Breast epithelium (tissue), 4 donors: Measurements from ENCODE around the gene NCKAP5. TPM values are rescaled to one million over a fixed set of nuclear protein-coding genes. Genes with fewer than 3 reads are reported as not detected.

ENCODE experiments used
- DNase-seq, 2 donors: peaks; one replicate each; pipeline ENCODE4 v3.0.0-alpha.2; 2019; ENCODE audit warnings: low spot score in 2 of 2
- H3K27ac ChIP-seq, 2 donors: fragments of 200-600 bp; sonication (generic) in 1 of 2; one replicate each; pipeline ENCODE4 v1.5.1; 2016 to 2019; ENCODE audit warnings: mild to moderate bottlenecking in 1 of 2
- H3K27me3 ChIP-seq, 2 donors: fragments of 200-600 bp; sonication (generic) in 1 of 2; one replicate each; pipeline versions ENCODE4 v1.5.1 to v1.6.0; 2017 to 2019; ENCODE audit warnings: control low read depth in 1 of 2, mild to moderate bottlenecking in 1 of 2
- H3K36me3 ChIP-seq: fragments of 200-600 bp; one replicate; pipeline ENCODE4 v1.5.1; 2019
- H3K4me1 ChIP-seq, 2 donors: fragments of 200-600 bp; sonication (generic); one replicate each; pipeline ENCODE4 v1.5.1; 2016 to 2019; ENCODE audit warnings: control low read depth in 1 of 2
- H3K4me3 ChIP-seq, 3 donors: fragments of 200-600 bp; sonication (generic); 1 replicate in 2 of 3; 2 replicates in 1 of 3; pipeline ENCODE4 v1.5.1; 2016 to 2019; ENCODE audit warnings: mild to moderate bottlenecking in 3 of 3, moderate library complexity in 2 of 3
- H3K9me3 ChIP-seq, 2 donors: fragments of 200-600 bp; sonication (generic) in 1 of 2; one replicate each; pipeline ENCODE4 v1.5.1; 2016 to 2019; ENCODE audit warnings: control low read depth in 1 of 2
- POLR2A ChIP-seq: fragments of 450-650 bp; IDR thresholded peaks from one replicate; pipeline ENCODE4 v1.6.1; 2016; ENCODE audit warnings: antibody characterized with exemption, mild to moderate bottlenecking, moderate library complexity
- POLR2AphosphoS5 ChIP-seq, 3 donors: sonication (generic); formaldehyde crosslinking; IDR thresholded peaks; one replicate each; pipeline ENCODE4 v1.6.1; 2017; ENCODE audit warnings: antibody characterized with exemption in 3 of 3
- intact Hi-C: fragments of 100-400 bp; cut with DNase I; formaldehyde crosslinking; loops from one replicate; pipeline ENCODE4 v1.15.1; 2023; ENCODE audit warnings: low total_unique reads
- total RNA-seq, 3 donors: library from RNA; depleted of rRNA; stranded (reverse); fragments of >200 nt; gene quantifications; one replicate each; pipeline ENCODE4 v1.1.0, GENCODE V29; 2016
- TF ChIP-seq, protein P1 (sequence below), 3 donors: fragments of 450-650 bp; IDR thresholded peaks; one replicate each; pipeline ENCODE4 v1.5.1; 2016 to 2017; ENCODE audit warnings: antibody characterized with exemption in 3 of 3, mild to moderate bottlenecking in 3 of 3, moderate library complexity in 3 of 3

The NCKAP5 gene
- total RNA-seq, 3 donors from 2014 or later: 1.1 to 10.5 (median 6.1) TPM

DNA sequence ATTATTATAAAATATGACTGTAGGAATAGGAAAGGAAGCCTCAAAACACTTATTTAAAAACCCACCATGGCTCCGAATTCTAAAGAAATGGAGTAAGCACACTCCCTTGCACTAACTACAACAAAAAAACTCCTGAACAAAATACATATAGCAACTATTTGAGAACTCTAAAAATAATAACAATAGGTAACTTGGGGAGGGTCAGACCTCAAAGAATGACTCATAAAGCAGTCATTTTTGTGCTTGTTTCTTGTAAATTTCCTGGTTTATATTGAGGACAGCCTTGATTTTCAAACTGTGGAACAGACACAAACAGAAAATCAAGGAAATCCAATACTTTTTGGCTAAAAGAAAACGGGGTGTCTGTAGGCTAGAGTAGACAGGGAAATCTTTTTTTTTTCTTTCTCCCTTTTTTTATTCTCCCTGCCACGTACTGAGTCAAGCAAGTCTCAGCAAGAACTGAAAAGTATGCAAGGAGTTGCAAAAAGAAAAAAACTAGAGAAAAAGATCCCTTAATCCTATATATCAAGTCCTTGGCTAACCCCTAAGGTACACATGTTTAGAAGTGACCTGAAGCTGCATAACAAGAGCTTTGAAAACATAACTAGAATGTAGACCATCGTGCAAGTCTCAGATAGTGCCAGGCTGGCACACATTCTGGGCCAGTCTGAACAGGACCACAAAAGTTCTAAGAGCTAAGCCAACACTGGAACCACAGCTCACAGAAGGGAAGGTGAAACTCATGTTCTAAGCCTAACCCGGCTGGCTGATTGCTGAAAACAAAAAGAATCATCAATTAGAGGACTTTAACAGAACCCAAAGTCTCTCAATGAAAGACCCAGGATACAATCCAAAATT is 495.2 kb downstream of the NCKAP5 start:
- no peaks in the 10 kb centered on the region for H3K27me3 ChIP-seq
- H3K9me3 ChIP-seq: no peaks in the 10 kb centered on the region
- no peak overlapping the region for H3K27ac ChIP-seq
- intact Hi-C loops: no loop called here
- H3K4me1 ChIP-seq: no peaks in the 10 kb centered on the region
- no peaks in the 10 kb centered on the region for H3K36me3 ChIP-seq
- peak in 1 of 2 donors; percentile 23 for DNase-seq
- TF ChIP-seq POLR2A (no peak), POLR2AphosphoS5 (IDR thresholded peaks at IDR 0.05) (no peak)
- TF ChIP-seq, protein P1, sequence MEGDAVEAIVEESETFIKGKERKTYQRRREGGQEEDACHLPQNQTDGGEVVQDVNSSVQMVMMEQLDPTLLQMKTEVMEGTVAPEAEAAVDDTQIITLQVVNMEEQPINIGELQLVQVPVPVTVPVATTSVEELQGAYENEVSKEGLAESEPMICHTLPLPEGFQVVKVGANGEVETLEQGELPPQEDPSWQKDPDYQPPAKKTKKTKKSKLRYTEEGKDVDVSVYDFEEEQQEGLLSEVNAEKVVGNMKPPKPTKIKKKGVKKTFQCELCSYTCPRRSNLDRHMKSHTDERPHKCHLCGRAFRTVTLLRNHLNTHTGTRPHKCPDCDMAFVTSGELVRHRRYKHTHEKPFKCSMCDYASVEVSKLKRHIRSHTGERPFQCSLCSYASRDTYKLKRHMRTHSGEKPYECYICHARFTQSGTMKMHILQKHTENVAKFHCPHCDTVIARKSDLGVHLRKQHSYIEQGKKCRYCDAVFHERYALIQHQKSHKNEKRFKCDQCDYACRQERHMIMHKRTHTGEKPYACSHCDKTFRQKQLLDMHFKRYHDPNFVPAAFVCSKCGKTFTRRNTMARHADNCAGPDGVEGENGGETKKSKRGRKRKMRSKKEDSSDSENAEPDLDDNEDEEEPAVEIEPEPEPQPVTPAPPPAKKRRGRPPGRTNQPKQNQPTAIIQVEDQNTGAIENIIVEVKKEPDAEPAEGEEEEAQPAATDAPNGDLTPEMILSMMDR (IDR thresholded peaks at IDR 0.05): no peak
- no peak overlapping the region for H3K4me3 ChIP-seq

DNA sequence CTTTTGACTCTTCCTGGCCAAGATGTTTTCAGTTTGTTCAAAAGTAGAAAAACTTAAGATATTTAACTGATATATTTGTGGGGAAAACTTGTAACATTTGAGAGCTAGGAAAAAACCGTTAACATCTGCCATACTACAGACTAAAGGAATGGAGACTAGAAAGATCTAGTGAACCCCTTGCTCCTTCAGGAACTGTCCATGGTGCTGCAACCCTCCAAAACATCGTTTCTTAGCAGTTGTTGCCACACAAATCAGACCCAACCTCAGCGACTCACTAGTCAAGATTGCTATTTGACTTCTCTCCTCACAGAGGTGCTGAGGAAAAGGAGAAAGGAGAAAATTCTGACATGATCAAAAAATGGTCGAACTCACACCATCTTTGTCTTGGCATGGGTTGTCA is 504.5 kb downstream of the NCKAP5 start:
- TF ChIP-seq POLR2A (no peak), POLR2AphosphoS5 (IDR thresholded peaks at IDR 0.05) (no peak)
- TF ChIP-seq, protein P1 (IDR thresholded peaks at IDR 0.05): no peak
- intact Hi-C loops: no loop called here
- no peaks in the 10 kb centered on the region for H3K4me1 ChIP-seq
- DNase-seq: no peak
- H3K27ac ChIP-seq: no peak overlapping the region
- H3K27me3 ChIP-seq: no peaks in the 10 kb centered on the region
- no peaks in the 10 kb centered on the region for H3K9me3 ChIP-seq
- no peak overlapping the region for H3K4me3 ChIP-seq
- H3K36me3 ChIP-seq: no peaks in the 10 kb centered on the region

- no peak overlapping the region for H3K4me3 ChIP-seq
- no peaks in the 10 kb centered on the region for H3K27me3 ChIP-seq
- no peaks in the 10 kb centered on the region for H3K4me1 ChIP-seq
- no peak for DNase-seq
- intact Hi-C loops: no loop called here
- H3K27ac ChIP-seq: no peak overlapping the region
- no peaks in the 10 kb centered on the region for H3K9me3 ChIP-seq
- no peak for TF ChIP-seq POLR2A
- TF ChIP-seq, protein P1 (IDR thresholded peaks at IDR 0.05): no peak
- TF ChIP-seq POLR2AphosphoS5 (IDR thresholded peaks at IDR 0.05): no peak
- no peaks in the 10 kb centered on the region for H3K36me3 ChIP-seq
Measured at GRCh38 chr2:133062931-133063665, 505.2 kb downstream of the NCKAP5 start.

DNA sequence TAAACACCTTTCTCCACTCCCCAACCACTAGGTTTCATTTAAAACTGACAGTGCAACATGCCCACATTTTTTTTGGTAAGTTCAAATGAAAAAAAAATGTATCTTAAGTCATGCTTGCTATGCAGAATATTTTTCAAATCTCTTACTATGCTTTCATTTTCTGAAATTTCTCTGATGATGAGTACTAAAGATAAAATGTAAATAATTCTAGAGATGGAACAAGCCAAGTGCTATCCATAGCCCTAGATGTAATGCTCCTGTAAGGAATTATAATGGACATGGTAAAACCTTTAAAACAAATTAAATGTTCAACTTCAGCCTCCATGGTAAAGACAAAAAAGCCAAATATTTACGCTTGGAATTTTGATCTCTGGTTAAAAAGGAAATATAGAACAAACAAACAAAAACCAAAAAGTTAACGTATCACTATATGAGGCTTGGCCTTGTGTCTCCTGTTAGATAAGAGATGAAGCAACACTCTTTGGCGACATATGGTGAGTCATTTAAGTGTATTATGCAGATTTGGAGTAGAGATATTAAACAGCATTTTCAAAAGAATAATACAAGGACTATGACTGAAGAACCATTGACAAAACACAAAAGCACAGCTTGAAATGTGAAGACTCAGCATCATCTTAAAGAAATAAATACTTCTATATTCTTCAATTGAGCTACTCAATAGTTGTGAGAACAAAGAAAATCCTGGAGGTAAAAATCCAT is 506.2 kb downstream of the NCKAP5 start:
- no peaks in the 10 kb centered on the region for H3K9me3 ChIP-seq
- H3K4me3 ChIP-seq: no peak overlapping the region
- no peaks in the 10 kb centered on the region for H3K36me3 ChIP-seq
- intact Hi-C loops: no loop called here
- TF ChIP-seq, protein P1 (IDR thresholded peaks at IDR 0.05): no peak
- no peak for TF ChIP-seq POLR2A
- no peak for TF ChIP-seq POLR2AphosphoS5 (IDR thresholded peaks at IDR 0.05)
- no peaks in the 10 kb centered on the region for H3K27me3 ChIP-seq
- no peak for DNase-seq
- H3K4me1 ChIP-seq: no peaks in the 10 kb centered on the region
- no peak overlapping the region for H3K27ac ChIP-seq
